GM21526 (cell line): Measurements from ENCODE around the gene HOXB13.

Experiments used
- ATAC-seq: cut with Tn5 transposase; IDR thresholded peaks from one replicate; pipeline ENCODE4 v1.9.1; 2021; ENCODE audit warnings: moderate library complexity; ENCODE audit not compliant: unreplicated experiment, low FRiP score

Gene HOXB13

DNA sequence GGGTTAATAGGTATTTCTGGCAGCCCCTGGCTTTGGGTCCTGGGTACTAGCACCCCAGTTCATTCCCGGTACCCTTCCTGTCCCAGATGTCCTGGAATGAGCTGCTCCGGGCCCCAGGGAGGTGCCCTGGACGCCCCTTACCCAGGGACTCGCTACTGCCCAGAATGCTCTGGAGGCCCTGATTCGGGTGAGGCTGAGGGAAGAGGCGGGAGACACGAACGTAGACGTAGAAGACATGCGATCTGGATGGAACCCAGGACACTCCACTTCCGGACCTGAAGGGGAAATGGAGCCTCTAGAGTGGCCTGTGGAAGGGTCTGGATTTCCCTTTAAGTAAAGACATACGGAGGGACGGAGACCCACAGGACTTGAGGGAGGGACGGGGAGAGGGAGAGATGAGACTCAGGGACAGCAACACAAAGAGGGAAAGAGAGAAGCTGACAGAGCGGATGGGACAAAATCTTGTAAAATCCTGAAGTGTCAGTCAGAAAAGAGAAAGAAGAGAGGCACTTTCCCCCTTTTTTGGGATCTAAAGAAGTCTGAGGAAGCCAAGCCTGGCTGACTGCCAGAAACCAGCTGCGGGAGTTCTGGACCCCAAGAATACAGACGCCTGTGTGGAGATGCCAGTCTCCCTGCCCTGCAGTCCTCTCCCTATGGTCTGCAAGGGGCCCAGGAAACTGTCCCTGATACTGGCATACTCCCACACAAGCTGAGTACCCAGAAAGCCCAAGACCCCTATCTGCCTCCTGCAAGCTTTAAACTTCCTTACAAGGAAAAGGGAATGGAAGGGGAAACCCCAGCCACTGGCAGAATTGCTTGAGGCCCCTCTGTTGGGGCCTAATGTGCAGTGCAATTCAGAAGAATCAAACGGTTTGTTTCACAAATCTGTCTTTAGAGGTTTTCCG, 1.0 kb upstream of the HOXB13 start:
- ATAC-seq = no peak

DNA sequence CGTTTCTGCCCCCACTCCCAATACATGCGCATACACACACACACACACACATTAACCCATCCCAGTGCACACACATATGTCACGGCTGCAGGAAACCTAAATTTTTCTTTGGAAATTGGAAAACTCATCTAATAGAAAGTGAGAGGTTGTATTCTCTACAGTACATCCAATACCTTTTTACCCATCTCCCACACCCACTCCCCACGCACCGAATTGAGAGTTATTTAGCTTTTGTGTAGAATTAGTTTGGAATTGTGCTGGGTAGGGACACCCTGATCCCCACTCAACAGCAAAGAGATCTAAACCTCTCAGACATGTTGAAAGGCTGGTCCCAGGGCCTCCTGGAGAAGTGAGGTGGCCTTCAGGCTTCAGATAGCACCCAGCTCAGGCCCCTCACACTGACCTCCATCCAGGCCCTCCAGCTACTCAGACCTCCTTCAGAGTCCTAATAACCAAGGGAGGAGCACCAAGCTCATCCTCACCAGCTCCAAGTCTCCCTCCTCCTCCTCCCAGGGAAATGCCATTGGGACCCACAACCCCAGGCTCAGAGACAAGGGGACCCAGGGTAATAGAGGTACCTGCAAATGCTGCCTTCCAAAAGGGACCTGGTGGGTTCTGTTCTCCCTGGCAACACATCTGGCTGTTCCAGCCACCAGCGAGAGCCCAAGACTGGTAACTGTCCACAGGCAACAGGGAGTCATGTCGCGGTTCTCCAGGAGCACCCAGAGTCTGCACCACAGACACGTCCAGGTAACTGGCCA, 955 bp downstream of the HOXB13 start:
- no peak for ATAC-seq

GRCh38 chr17:48726916-48727286, 1.6 kb downstream of the HOXB13 start:
- no peak for ATAC-seq

DNA sequence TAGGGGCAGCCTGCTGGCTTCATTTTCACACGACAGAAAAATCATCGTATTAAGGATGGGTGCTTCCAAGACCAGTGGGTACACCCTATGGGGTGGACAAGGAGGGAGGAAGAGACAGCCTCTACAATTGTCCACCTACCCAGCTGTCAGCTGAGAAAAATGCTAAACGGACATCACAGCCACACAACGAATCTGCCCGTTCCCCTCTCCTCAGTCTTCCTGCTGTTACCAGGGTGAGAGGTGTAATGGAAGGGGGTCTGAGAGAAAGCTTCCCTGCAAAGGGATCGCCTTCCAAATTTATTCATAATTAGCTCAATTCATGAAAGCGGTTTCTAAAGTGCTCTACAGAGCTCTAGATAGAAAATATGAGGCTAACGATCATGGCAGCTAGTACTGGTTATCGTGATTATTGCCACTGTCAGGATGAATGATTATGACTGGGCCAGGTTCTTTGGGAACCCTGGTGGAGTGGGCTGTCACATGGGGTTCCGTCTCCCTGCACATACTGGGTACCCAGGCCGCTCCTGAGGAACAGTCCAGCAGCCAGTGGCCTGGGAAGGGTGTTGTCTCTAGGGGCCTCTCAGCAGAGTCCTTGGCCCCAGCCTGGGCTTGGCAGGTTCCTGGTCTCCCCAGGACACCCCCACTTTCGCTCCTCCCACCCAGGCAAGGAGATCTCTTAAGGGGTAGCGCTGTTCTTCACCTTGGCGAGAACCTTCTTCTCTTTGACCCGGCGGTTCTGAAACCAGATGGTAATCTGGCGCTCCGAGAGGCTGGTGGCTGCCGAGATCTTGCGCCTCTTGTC, 2.2 kb downstream of the HOXB13 start:
- no peak for ATAC-seq

DNA sequence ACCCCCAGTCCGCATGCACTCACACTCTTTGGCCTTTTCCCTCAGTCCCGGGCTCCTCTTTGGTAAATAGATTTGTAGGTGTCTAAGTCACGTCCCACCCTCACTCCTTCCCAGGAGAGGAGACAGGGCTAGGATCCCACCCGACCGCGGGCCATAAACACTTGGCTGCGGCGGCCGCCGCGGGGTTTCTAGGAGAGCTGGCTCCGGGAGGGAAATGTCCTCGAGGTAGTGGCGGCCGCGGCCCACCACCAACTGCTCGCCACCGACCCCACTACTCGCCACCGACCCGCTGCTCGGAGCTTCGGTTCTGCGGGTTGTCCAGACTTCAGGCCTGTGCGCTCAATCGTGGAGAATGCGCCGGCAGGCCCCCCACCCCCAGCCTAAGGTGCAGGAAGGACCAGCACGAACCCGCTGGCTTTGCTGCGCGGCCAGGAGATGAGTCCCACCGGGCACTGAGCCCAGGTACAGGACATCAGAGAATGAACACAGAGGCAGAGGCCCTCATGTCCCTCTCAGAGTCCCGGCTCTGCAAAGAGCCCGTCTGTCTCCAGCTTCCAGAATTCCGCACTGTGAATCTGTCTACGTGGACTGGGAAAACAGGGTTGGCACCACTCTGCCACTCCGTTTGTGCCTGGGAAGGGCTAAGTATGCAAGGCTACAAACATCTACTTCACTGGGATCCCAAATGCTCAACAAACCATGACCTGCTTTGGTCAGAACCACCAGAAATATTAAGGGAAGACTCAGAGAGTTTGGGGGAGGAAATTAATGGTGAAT, 3.1 kb downstream of the HOXB13 start:
- ATAC-seq = no peak

DNA sequence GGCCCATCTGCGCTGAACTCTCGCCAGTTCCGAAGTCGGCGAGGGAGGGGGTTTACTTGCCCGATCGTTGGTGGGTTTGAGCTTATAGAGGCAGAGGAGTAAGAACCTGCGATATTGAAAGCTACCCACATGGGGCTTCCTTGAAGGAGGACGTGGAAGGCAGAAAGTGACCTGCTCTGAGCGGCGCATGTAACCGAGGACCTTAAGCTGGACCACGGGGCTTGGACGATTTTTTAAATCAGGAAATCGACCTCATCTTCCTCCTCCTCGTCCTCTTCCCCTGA, 3.6 kb downstream of the HOXB13 start:
- ATAC-seq = no peak

DNA sequence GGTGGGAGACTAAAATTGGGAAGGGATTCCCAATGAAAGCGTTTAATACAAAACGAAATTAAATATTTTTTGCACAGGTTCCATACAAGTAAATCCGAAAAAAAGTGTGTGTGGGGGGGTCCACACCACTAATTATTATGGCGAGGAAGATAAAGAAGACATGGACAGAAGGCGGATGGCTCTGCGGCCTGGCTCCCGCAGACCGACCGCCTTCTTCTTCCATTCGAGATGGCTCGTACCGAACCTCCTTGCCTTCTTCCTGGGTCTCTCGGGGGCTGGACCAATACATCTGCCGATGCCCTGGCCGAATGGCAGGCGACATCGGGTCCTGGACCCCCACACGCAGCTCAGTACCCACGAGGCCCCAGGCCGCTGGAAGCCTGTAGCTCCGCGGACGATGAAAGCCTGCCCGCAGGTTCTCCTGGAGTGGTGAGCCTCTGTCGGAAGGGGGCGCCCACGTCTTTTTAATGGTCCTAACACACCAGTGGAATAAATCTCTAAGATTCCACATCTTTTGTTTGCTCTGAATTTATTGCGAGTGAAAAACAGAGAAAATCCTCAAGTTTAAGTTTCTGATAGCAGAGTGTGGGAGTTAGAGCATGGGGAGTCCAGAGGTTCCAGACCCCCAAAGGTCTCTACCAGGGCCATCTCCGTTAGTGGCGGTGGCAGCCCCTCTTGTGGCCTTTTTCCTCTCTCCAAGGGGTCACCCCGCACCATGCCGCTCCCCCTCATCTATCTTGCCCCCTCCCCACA, 4.1 kb downstream of the HOXB13 start:
- no peak for ATAC-seq

GRCh38 chr17:48723423-48724250, 4.9 kb downstream of the HOXB13 start:
- no peak for ATAC-seq

DNA sequence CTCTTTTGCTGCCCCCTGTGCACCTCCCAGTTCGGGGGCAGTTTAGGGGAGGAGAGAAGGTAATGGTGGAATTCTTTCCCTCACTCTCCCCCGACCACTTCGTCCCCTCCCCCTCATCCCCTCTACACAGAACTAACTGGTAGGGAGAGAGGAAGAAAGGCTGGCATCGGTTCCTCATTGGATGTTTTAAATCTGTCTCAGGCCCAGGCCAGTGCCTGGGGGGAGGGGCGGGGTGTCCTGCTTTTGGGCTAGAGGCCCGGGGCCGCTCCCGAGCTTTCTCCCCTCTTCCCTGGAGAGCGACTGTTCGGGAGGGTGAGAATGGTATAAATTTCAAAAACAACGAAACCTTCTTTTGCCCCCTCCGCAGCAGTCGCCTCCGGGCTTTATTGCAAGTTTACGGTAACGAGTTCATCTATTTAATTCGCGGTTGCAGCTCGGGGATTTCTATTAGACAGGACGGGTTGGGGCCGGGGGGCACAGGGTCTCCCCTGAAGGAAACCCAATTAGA, 5.6 kb downstream of the HOXB13 start, which contains the start of gene PRAC2:
Gene PRAC2, plus strand, starts transcription at position 271 of the 508 bp plus-strand sequence. CDS start 1,226 bp downstream, outside the sequence.
- no peak for ATAC-seq

- no peak for ATAC-seq
These were observed 6.2 kb downstream of the HOXB13 start, which contains the start of gene PRAC1 for GRCh38 chr17:48722201-48722907. TSS of gene PRAC1 (minus strand) at chr17:48722518. CDS start at chr17:48722392, 126 bp downstream.

DNA sequence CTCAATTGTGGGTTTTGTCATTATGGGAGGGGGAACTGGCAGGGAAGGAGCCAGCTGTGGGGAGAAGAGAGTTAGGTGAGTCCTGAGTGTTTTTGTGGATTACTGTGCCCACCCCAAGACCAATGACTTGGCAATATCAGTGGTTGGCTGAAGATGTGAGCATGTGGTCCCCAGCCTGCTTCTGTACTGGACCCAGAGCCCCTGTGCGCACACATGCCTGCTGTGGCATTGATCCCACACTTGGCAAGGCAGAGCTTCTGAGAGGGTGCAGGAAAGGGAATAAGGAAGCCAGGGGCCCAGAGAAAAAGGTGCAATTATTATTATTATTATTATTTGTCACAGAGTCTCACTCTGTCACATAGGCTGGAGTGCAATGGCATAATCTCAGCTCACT, 7.5 kb downstream of the HOXB13 start:
- ATAC-seq = no peak

DNA sequence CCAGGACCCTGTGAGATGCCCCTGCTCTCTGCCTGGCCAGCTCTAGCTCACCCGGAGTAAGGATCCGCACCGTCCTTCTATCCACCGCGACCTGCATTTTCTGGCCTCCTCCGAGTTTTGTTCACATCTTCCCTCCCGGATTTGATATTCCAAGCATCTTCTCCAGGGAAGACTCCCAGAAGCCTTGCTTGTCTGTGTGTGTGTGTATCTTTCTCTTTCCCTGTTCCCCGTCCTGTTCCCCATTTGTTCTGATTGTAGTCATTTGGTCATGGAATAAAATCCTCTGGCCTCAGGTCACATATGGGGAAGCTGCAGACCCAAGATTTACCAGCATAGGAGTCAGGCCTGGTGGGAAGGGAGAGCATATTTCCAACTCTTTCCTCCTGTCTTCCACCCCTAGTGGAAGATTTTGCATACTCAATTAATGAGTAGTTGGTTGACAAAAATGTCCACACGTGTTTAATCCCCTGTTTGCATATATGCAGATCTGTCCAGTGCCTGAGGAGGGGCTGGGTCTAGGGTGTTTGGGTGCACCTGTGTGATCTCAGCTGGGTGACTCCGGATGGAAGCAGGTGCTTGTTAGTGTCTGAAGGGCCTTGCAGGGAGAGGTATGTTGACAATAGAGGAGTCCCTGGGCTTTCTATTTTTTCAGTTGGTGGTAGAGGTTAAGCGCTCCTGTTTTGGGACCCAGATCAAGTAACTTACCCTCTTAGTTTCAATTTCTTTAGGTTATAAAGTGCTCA, 8.1 kb downstream of the HOXB13 start:
- no peak for ATAC-seq

DNA sequence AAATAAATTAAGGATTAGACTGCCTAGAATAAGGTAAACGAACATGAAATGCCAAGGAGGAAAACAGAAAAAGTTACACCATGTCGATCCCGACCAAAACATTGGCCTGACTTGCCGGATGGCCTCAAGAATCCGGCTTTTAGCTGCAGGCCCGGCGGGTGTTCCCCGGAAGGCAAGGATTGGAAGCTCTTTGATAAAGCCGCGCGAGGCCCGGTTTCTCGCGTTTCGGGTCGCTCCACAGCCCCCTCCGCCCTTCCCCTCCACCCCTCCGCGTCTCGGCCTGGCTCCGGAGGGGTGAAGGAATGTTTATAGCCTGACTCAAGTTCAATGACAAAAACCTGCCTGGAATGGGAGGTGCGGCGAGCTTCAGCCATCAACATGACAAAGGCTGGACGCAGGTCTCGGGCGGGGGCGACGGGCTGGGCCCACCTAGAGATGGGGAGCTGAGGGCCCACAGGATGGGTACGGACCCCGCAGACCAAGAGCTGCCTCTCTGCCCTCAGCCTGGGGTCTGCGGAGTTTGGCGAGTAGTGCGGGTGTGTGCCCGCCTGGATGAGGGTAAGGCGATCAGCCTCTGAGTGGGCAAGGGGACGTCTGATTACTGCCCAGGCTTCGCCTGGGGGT, 8.8 kb downstream of the HOXB13 start:
- ATAC-seq = no peak

- ATAC-seq = no peak
These were observed 9.5 kb downstream of the HOXB13 start for GRCh38 chr17:48718761-48719641.

GRCh38 chr17:48718227-48718760, 10.3 kb downstream of the HOXB13 start:
- ATAC-seq = no peak
